Measurements from ENCODE around the gene SLC38A3.

The SLC38A3 gene

DNA sequence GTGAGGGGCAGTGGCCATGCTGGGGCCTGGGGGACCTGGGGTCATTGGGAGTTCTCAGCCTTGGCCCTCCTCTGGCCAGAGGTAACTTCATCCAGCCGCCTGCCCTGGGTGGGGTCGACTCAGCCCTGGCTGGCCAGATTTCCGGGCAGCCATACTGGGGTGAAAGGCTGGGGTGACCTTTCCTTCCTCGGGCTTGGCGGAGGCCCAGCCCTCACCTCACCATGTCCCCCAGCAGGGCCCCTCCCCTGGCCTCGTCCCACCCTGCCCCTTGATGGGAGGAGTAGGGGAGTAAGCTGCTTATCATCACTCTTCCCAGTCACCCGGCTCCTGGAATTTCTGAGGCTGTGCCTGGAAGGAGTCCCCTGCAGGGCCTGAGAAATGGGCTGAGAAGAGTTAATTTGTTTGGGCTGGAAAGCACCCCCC is 44.5 kb upstream of the SLC38A3 start:
- no peak for DNase-seq (ENCODE audit: low spot score)
- in situ Hi-C loops (cut with MboI; ENCODE audit: low sequenced_read_pairs, unreplicated experiment), result no loop called here
- TF ChIP-seq, protein P1, sequence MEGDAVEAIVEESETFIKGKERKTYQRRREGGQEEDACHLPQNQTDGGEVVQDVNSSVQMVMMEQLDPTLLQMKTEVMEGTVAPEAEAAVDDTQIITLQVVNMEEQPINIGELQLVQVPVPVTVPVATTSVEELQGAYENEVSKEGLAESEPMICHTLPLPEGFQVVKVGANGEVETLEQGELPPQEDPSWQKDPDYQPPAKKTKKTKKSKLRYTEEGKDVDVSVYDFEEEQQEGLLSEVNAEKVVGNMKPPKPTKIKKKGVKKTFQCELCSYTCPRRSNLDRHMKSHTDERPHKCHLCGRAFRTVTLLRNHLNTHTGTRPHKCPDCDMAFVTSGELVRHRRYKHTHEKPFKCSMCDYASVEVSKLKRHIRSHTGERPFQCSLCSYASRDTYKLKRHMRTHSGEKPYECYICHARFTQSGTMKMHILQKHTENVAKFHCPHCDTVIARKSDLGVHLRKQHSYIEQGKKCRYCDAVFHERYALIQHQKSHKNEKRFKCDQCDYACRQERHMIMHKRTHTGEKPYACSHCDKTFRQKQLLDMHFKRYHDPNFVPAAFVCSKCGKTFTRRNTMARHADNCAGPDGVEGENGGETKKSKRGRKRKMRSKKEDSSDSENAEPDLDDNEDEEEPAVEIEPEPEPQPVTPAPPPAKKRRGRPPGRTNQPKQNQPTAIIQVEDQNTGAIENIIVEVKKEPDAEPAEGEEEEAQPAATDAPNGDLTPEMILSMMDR (IDR thresholded peaks at IDR 0.05; ENCODE audit: borderline replicate concordance, control extremely low read depth, extremely low read depth, insufficient read depth, missing control alignments), result no peak

DNA sequence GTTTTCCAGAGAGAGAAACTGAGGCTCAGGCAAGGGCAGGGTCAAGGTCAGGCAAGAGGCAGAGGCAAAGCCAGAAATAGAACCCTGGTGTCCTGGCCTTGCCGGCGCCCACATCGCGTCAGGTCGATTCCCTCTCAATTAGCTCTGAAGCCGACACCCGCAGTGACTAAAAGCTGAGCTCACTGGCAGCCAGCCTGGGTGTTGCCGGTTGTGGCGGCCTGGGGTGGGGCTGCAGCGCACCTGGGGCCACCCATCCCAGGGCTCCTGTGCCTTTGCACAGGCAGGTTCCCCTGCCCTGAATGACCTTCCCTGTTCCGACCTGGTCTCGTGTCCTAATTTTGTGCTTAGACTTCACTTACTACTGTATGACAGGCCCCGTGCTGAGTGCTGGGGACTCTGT is 43.8 kb upstream of the SLC38A3 start:
- no peak for DNase-seq (ENCODE audit: low spot score)
- in situ Hi-C loops (cut with MboI; ENCODE audit: low sequenced_read_pairs, unreplicated experiment), result no loop called here

DNA sequence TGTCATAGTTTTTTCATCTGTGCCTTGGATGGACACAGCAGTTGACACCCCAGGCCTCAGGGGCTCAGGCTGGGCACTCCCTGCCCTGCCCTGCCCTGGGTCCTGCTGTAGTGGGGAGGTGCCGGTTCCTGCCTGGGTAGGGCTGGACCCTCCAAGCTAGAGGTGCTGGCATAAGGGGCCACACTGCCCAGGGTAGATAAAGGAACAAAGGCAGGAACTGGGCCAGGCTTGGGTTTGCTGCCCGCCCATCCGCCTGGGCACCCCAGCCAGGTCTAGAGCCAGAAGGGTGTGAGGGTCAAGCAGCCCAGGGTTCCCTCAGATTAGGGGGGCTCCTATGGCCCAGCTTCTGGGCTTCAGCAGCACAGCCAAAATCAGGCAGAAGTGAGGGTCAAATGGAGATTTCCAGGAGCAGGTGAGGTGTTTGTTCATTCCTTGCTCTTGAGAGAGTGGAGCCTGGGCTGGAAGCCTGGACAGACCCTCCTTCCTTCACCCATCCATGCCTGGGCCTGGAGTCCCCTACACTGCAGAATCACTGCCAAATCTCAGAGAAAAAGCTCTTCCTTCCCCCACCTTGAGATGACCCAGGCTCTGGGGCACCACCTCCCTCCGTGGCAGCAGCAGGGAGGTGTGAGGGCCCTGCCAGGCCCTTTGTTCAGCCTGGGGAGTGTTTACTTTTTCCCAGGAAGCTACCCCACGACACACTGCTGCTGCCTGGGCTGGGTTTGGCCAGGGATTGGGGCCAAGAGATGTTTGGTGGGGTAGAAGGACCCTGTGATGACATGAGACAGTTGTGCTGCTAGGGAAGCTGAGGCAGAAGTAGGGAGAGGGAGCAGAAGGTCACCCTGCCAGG is 42.8 kb upstream of the SLC38A3 start:
- TF ChIP-seq, protein P1 (IDR thresholded peaks at IDR 0.05; ENCODE audit: borderline replicate concordance, control extremely low read depth, extremely low read depth, insufficient read depth, missing control alignments), result no peak
- no peak for DNase-seq (ENCODE audit: low spot score)
- in situ Hi-C loops (cut with MboI; ENCODE audit: low sequenced_read_pairs, unreplicated experiment), result no loop called here

More for the DNA sequence above, 43.8 kb upstream of the SLC38A3 start:
- TF ChIP-seq, protein P1 (IDR thresholded peaks at IDR 0.05; ENCODE audit: borderline replicate concordance, control extremely low read depth, extremely low read depth, insufficient read depth, missing control alignments), result no peak

DNA sequence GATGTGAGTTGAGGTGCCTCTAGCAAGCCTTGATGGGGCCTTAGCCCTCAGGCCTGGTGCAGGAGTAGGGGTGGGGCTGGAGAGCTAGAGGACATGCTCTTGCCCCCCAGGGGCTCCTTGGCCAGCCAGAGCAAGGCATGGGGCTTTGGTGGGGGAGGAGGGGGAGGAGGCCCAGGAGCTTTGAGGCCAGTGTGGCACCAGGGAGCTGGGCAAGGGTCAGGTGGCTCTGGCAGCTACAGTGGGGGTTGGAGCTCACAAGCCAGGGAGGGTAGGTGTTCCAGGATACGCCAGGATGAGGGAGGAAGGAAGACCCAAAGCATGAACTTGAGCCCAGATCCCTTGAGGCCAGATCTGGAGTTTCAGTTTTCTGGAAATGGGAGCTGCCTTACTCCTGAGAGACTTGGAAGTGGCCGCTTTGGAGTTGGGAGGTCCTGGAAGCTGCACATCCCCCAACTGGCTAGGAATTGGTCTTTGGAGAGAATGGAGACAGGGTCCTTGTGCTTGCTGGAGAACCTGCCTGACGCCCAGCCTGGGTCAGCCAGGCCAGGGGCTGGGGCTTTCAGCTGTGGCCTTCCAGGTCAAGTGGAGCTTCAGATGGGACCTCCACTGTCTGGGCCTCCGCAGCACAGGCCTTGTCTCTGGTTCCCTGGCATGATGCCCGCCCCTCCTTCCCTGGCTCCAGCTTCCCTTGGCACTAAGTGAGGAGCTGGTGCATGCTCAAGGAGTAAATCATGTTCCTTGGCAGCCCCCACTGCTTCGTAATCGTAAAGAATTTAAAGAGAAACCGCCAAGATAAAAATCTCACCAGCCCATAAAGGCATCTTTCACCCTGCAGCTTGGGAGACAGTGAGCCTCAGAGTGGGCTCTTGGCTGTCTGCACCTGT is 41.3 kb upstream of the SLC38A3 start:
- in situ Hi-C loops (cut with MboI; ENCODE audit: low sequenced_read_pairs, unreplicated experiment), result no loop called here
- TF ChIP-seq, protein P1 (IDR thresholded peaks at IDR 0.05; ENCODE audit: borderline replicate concordance, control extremely low read depth, extremely low read depth, insufficient read depth, missing control alignments), result no peak
- no peak for DNase-seq (ENCODE audit: low spot score)

GRCh38 chr3:50164481-50164880 is 40.6 kb upstream of the SLC38A3 start:
- TF ChIP-seq, protein P1 (IDR thresholded peaks at IDR 0.05; ENCODE audit: borderline replicate concordance, control extremely low read depth, extremely low read depth, insufficient read depth, missing control alignments), result no peak

More at GRCh38 chr3:50164481-50164880, 40.6 kb upstream of the SLC38A3 start:
- DNase-seq (ENCODE audit: low spot score), result no peak
- in situ Hi-C loops (cut with MboI; ENCODE audit: low sequenced_read_pairs, unreplicated experiment), result no loop called here
